ENCODE data around the gene AJAP1.

GRCh38 chr1:4615138-4615470 lies 39.3 kb upstream of the AJAP1 start:
- TF ChIP-seq ZNF274 (IDR thresholded peaks at IDR 0.05; ENCODE audit: borderline replicate concordance, extremely low read depth, low read length) (no peak), EZH2 (IDR thresholded peaks at IDR 0.05; ENCODE audit: low read depth, low read length, severe bottlenecking) (no peak), CTCF (IDR thresholded peaks at IDR 0.05; ENCODE audit: control extremely low read depth in 1 of 3, insufficient read depth in 1 of 3, low read depth in 1 of 3, low read length in 3 of 3) (no peak)

All from H1 (cell line).